LNCAP (cell line): ENCODE measurements around the gene GPR26.

Experiments used
- TF ChIP-seq, protein P1 (sequence below): fragments of 450-650 bp; IDR thresholded peaks from 2 replicates; pipeline ENCODE4 v1.5.1; 2017; ENCODE audit warnings: mild to moderate bottlenecking

GPR26 gene

DNA sequence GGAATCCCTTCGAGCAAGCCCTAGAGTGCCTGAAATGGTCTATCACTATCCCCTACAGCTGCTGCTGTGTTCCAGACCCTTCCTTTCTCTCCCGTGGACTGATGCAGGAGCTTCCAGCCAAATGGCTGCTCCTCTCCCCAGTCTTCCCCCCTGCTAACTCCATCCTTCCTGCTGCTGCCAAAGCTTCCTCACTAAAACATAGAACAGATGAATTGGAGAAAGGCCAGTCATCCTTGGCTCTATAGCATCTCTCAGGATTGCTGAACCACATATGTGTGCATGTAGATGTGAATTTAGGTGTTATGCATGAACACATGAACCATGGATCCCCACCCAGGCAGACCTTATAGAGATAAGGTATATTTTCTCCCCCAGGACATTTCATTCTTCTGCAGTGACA lies 60.7 kb downstream of the GPR26 start:
- TF ChIP-seq, protein P1, sequence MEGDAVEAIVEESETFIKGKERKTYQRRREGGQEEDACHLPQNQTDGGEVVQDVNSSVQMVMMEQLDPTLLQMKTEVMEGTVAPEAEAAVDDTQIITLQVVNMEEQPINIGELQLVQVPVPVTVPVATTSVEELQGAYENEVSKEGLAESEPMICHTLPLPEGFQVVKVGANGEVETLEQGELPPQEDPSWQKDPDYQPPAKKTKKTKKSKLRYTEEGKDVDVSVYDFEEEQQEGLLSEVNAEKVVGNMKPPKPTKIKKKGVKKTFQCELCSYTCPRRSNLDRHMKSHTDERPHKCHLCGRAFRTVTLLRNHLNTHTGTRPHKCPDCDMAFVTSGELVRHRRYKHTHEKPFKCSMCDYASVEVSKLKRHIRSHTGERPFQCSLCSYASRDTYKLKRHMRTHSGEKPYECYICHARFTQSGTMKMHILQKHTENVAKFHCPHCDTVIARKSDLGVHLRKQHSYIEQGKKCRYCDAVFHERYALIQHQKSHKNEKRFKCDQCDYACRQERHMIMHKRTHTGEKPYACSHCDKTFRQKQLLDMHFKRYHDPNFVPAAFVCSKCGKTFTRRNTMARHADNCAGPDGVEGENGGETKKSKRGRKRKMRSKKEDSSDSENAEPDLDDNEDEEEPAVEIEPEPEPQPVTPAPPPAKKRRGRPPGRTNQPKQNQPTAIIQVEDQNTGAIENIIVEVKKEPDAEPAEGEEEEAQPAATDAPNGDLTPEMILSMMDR = no peak

DNA sequence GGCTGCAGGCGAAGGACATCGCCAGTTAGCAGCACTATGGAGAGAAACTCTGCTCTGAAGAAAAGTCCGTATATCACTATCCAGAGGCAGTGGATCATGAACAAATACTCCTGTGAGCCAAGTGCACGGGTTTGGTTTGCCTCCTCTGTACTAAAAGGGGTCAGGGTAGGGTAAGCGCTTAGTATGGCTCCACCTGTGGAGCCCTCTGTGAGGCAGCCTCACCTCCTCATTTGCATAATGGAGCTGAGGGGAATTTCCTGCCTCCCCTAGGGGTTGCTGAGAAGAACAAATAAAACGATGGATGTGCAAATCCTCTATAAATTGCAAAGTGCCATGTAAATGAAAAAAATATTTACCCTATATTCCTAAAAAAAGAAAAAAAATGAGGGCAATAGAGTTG lies 63.4 kb downstream of the GPR26 start:
- TF ChIP-seq, protein P1 = no peak

DNA sequence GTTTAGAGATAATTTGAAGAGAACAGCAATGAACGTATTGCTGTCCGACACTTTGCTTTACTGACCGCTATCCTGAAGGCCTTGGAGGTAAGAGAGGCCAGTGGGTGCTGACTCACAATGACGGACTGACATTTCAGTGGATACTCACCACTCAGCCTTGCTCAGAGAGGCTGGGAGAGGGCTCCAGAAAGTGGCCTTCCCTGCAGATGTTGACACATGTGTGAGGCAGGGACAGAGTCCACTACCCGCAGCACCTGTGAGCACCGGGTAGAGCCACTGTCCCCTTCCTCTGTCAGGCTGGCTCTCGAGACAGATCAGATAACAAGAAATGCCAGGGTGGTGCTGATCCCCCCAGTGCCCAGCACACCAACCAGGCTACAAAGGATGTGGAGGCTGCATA lies 75.0 kb downstream of the GPR26 start:
- TF ChIP-seq, protein P1 = no peak

DNA sequence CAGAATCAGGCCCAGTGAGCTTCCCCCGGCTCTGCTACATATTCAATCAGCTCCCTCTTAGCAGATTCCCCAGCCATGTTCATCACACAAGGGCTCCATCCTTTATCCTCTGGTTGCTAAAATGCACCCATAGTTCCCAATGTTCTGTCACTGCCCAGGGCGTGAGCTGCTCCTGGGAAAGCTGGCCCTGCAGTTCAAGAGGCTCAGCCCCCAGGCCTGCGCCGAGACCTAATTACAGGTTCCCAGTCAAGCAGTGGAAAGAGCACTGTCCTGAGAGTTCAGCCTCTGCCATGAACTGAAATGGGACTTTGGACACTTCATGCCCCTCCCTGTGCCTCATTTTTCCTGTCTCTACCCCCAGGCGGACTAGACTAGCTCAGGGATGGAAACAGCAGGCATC lies 75.6 kb downstream of the GPR26 start:
- TF ChIP-seq, protein P1 = no peak

DNA sequence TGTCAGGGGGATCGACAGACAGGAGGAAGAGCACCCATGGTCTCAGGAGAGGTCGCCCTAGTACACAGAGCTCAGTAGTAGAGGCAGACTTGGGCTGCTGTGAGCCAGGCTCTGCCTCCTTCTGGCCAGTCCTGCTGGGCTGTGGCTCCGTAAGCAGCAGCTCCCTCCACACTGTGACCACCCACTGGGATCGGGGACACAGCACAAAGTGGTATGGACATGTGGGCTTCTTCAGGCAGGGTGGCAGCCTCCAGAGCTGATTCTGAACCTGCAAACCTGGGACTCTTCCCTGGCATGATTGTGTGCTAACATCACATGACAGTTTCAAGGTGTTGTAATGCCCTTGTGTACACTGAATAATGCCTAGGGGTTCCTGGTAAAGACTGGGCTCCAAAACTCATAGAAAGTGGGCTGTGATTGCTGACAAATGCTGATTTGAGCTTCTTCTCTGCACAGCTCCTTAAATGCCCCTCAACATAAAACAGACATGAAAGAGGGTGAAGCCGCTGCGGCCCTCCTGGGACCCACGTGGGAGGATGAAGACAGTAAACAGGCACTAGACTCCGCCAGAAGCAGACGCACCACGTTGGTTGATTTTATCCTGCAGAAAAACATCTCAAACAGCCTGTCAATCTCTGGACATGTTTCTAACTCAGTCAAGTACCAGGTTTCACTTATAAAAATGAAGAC lies 76.7 kb downstream of the GPR26 start:
- TF ChIP-seq, protein P1 = no peak

DNA sequence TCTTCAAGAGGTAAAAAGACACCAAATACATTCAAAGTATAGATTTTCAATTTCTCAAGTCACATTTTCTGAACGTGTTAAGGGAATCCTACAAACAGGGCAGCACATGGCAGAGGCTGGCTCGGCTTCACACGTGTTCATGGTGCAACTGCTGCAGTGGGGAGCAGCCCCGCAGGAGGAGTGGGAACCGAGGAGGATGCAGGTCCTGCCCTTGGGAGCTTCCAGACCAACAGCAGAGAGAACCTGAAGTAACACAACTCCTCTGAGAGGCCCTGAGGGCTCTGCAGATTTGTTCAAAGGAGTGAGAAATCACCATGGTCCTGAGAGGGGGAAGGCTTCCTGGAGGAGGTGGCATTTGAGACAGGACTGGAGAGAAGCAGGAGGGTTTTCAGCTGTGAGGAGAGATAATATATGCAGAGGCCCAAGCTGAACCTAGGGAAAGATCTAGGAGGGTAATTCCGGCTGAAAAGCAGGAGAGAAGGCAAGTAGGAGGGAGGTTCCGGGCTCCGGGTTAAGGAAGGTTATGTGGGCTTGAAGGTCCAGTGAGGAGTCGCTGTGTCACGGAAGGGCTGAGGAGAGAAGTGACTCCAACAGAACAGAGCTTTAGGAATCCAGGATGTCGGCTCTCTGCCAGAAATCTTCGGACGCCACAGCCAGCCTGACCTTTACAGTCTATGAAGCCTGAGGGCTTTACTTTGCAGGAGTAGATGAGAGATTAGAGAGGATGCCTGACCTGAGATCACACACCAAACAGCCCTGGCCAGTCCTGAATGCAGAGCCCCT lies 77.5 kb downstream of the GPR26 start:
- TF ChIP-seq, protein P1 = no peak

DNA sequence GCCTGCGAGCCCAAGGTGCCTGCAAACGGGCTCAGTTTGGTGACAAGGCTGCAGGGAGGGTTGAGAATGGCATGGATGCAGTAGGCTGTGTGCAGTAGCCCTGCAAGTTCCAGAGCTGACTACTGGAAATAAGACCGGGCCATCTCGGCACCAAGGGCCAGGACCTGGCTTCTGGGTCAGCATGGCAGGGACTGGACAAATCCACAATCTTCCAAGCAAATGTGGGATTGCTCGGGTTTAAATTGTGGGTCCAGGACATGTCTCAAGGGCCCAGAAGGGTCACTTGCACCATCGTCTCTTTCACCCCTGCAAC lies 78.0 kb downstream of the GPR26 start:
- TF ChIP-seq, protein P1 = no peak
